Lower leg skin (tissue), 3 donors: ENCODE measurements around the gene FOXL3.

Experiments used
- POLR2A ChIP-seq, 2 donors: fragments of 450-650 bp; IDR thresholded peaks; one replicate each; pipeline ENCODE4 v1.6.1; 2016 to 2017; ENCODE audit warnings: antibody characterized with exemption in 2 of 2, mild to moderate bottlenecking in 1 of 2, moderate library complexity in 1 of 2
- TF ChIP-seq, protein P1 (sequence below), 3 donors: fragments of 450-650 bp; IDR thresholded peaks; one replicate each; pipeline ENCODE4 v1.5.1; 2016; ENCODE audit warnings: antibody characterized with exemption in 3 of 3, mild to moderate bottlenecking in 3 of 3, moderate library complexity in 2 of 3

DNA sequence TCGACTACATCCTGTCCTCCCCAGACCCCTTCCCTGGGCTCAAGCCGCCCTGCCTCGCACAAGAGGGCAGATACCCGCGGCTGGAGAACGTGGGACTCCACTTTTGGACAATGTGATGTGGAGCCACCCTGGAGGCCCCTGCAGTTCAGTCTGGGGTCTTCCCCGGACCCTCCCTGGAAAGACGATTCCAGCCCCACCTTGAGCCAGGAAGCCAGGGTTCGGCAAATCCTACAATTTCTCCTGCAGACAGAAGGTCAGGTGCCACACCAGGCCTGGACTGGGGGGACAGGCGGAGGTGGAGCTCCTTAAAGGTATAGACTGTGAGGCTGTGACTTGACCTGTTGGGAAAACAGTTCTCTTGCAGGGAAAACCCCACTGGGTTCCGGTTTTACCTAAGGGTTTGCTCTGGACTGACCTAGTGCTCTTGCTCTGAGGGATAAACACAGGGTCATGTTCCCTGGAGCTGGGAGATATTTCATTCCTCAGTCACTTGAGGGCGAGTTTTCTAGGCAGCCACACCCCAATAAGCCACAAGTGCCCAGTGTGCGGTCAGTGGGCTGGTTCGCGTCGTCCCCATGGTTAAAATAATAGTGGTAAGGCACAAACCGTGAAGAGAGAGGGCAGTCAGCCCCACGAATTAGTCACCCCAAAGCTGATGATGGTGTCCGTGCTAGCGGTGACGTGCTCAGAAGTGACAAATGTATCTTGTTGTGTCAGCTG is 1.6 kb downstream of the FOXL3 start:
- TF ChIP-seq, protein P1, sequence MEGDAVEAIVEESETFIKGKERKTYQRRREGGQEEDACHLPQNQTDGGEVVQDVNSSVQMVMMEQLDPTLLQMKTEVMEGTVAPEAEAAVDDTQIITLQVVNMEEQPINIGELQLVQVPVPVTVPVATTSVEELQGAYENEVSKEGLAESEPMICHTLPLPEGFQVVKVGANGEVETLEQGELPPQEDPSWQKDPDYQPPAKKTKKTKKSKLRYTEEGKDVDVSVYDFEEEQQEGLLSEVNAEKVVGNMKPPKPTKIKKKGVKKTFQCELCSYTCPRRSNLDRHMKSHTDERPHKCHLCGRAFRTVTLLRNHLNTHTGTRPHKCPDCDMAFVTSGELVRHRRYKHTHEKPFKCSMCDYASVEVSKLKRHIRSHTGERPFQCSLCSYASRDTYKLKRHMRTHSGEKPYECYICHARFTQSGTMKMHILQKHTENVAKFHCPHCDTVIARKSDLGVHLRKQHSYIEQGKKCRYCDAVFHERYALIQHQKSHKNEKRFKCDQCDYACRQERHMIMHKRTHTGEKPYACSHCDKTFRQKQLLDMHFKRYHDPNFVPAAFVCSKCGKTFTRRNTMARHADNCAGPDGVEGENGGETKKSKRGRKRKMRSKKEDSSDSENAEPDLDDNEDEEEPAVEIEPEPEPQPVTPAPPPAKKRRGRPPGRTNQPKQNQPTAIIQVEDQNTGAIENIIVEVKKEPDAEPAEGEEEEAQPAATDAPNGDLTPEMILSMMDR (IDR thresholded peaks at IDR 0.05), result no peak
- no peak for TF ChIP-seq POLR2A (IDR thresholded peaks at IDR 0.05)
